Left colon (tissue), 2 donors: Measurements from ENCODE around the gene CFAP206. TPM values are rescaled to one million over a fixed set of nuclear protein-coding genes. Genes with fewer than 3 reads are reported as not detected.

Source experiments
- ATAC-seq: fragments of 200-7000 bp; cut with Tn5 transposase; one replicate; pipeline ENCODE4 v1.9.1; 2020; ENCODE audit warnings: mild to moderate bottlenecking, moderate library complexity
- DNase-seq, 2 donors: peaks; one replicate each; pipeline ENCODE4 v3.0.0-alpha.2; 2020
- intact Hi-C, 2 donors: fragments of 100-400 bp; cut with DNase I in 1 of 2; cut with micrococcal nuclease in 1 of 2; formaldehyde crosslinking; loops; one replicate each; pipeline versions ENCODE4 v1.11.2 to v1.14.0; 2022; cut with DNase I, micrococcal nuclease
- long read RNA-seq: library from polyadenylated mRNA; unstranded; transcript quantifications from one replicate; pipeline ENCODE4 v2.0.0, GENCODE V29; 2021
- total RNA-seq, 2 donors: library from RNA; stranded (reverse); fragmentation: NEBNext Ultra II Directional; extraction: Animal tissue kit (Norgen Biotek cat#: 25700); gene quantifications; one replicate each; pipeline ENCODE4 v1.2.1, GENCODE V29; 2021
- donor health status: DM: no; HTN: no; CAD: no.
- donor health status: DM: yes; HTN: yes; CAD: no.

Gene CFAP206
- under 1 TPM in 1 of 2 donors, not detected in 1; 0.12 TPM for total RNA-seq
- long read RNA-seq, result 0 reads

GRCh38 chr6:87407901-87408720, at the start of gene CFAP206:
Gene CFAP206, plus strand, starts transcription at chr6:87407972. Its CDS starts 1,868 bp downstream, at chr6:87409840.
- intact Hi-C loops, result no loop called here
- DNase-seq (peak; percentile 84 to 86), ATAC-seq (peak; percentile 93)

DNA sequence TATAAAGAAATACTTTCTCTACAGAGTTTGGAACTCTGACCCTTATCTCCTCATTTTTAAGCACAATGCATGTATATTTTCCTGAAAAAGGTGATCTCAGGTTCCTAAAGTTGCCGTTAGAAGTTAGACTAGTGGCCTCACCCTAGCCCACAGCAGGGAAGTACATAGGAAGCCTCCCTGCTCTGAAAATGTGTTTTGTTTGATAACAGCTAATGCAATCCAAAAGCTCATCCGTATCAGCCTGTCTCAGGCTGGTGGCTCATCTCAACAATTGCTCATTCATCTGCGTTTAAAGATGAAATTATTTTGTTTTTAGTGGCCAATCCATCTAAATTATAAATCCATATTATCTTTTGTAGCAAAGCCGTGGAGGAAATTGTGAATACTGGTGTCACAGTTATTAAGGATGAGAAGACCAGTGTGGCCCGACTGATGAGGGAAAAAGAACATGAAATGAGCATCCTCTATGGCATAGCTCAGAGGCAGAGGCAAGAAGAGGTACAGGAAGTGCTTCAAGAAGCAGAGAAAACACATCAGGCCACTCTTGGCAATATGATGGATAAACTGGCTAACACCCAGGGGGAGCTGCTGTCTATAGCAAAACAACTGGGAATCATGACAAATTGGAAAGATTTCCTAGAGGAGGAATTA, 43.0 kb upstream of the CFAP206 start:
- DNase-seq (no peak), ATAC-seq (no peak)
- intact Hi-C loops, result no loop called here

- intact Hi-C loops, result no loop called here
These were observed 41.5 kb upstream of the CFAP206 start for GRCh38 chr6:87366072-87366827.

GRCh38 chr6:87366899-87367298, 40.9 kb upstream of the CFAP206 start:
- intact Hi-C loops, result no loop called here
- ATAC-seq, result no peak

More at GRCh38 chr6:87366072-87366827, 41.5 kb upstream of the CFAP206 start:
- DNase-seq (no peak), ATAC-seq (no peak)

DNA sequence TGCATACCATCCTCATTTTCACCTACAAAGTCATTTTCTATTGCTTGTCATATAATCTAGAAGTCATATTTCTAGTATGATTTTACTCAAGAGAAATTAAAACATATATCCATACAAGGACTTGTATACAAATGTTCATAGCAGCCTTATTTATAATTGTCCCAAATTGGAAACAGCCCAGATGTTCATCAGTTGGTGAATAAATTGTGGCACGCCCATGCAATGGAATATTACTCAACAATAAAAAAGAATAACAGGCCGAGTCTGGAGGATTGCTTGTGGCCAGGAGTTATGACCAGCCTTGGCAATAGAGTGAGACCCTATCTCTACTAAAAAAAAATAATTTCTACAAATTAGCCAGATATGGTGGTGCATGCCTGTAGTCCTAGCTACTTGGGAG, 34.4 kb upstream of the CFAP206 start:
- ATAC-seq, result no peak
- no peak for DNase-seq
- intact Hi-C loops, result no loop called here

More at GRCh38 chr6:87366899-87367298, 40.9 kb upstream of the CFAP206 start:
- DNase-seq, result no peak

GRCh38 chr6:87375315-87375714, 32.5 kb upstream of the CFAP206 start:
- DNase-seq (no peak), ATAC-seq (no peak)
- intact Hi-C loops, result no loop called here

- ATAC-seq, result no peak
- DNase-seq, result no peak
These were observed 31.1 kb upstream of the CFAP206 start for GRCh38 chr6:87376643-87377042.

GRCh38 chr6:87378947-87379346, 28.8 kb upstream of the CFAP206 start:
- ATAC-seq (no peak), DNase-seq (no peak)
- intact Hi-C loops, result no loop called here

More at GRCh38 chr6:87376643-87377042, 31.1 kb upstream of the CFAP206 start:
- intact Hi-C loops, result no loop called here

DNA sequence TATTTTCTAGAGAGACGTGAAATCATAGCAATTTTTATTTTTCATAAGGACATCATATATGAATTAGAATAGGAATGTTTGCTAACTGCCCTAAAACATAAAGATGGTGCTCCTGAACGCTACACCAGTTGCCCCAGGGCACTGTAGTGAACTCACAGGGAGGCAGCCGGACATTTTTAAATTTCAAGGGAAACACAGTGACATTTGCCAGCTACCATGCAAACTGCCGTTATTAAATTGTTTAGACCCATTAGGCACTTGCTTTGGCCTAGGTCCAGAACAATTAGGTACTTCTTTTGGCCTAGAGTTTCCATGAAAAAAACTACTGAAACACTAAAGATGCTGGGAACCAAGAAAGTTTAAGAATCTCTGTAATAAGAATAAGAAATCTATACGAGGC, 24.9 kb upstream of the CFAP206 start:
- no peak for DNase-seq
- intact Hi-C loops, result no loop called here
- ATAC-seq, result no peak

GRCh38 chr6:87384038-87384437, 23.7 kb upstream of the CFAP206 start:
- no peak for ATAC-seq

DNA sequence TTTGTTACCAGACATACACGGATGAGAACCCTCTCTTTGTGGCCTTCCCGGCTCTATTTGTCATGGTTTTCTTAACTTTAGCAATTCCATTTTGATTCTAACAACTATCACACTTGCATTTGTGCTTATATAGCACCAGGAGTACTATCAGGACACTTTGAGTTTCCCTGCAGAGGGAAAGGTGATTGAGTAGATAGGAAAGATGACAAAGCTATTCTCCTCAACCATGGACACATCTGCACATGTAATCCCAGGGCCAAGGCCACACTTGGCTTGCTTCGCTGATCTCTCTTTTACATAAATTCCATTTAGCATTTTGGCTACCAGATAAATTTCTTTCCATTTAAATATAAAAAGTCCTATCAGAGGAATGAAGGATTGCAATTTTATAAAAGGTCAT, 23.3 kb upstream of the CFAP206 start:
- ATAC-seq (no peak), DNase-seq (no peak)
- intact Hi-C loops, result no loop called here

More at GRCh38 chr6:87384038-87384437, 23.7 kb upstream of the CFAP206 start:
- intact Hi-C loops, result no loop called here
- DNase-seq, result no peak

GRCh38 chr6:87391334-87391733, 16.4 kb upstream of the CFAP206 start:
- ATAC-seq, result peak; percentile 71
- DNase-seq, result peak in 1 of 2 donors; percentile 8
- intact Hi-C loops, result no loop called here

DNA sequence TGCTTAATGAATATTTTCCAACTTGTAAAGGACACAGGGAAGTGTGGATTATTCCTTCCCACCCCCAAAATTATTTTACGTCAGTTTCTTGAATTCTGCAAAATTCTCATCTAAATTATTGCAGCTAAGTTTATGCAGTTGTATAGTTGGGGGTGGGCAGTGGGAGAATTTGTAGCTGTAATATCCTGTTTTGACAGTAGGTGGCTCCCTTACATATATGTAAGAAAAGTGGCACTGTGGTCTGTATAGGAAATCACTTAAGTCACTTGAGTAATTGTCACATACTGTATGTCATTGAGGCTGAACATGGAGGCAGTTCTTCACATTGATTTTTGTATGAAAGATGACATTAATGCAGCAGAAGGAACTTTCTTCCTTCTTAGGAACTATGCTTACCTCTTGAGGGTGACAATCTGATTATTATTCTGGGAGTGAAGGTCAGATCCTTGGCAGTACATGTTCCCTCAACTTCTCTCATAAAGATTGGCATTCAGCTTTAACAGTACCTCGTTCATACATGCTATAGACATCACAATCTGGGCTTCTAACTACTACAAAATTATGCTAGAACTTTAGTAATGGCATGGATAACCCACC, 14.6 kb upstream of the CFAP206 start:
- DNase-seq, result peak in 1 of 2 donors; percentile 9
- ATAC-seq, result peak; percentile 93
- intact Hi-C loops, result no loop called here

DNA sequence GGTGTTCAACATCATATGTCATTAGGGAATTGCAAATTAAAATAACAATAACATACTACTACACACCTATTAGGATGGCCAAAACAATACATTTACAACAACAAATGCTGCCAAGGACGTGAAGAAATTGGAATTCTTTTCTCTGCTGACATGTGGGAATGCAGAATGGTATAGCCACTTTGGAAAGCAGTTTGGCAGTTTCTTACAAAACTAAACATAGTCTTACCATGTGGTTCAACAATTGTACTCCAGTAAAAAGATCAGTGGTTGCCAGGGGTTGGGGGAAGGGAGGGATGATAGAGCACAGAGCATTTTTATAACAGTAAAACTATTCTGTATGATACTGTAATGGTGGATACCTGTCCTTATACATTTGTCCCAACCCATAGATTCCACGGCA, 12.3 kb upstream of the CFAP206 start:
- ATAC-seq (no peak), DNase-seq (no peak)
- intact Hi-C loops, result no loop called here

GRCh38 chr6:87396595-87397392, 11.0 kb upstream of the CFAP206 start:
- intact Hi-C loops, result no loop called here
- ATAC-seq (no peak), DNase-seq (no peak)

DNA sequence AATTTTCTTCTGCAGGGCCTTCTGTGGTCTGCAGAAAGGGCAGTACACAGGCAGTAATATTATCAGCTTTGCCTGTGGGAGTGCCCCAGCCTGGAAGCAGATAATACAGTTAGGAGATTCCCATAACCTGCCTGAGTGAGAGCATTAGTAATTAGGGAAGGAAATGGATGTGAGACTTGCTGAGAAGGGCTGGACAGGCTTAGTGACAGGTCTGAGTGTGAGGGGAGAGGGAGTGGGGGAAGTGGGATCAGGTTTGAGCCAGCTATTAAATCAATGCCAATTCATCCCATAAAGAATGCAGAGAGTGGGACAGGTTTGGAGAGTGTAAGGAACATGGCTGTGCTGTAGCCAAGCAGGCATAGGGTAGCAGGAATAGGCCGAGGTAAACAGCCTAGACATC, 10.1 kb upstream of the CFAP206 start:
- DNase-seq (no peak), ATAC-seq (no peak)
- intact Hi-C loops, result no loop called here

DNA sequence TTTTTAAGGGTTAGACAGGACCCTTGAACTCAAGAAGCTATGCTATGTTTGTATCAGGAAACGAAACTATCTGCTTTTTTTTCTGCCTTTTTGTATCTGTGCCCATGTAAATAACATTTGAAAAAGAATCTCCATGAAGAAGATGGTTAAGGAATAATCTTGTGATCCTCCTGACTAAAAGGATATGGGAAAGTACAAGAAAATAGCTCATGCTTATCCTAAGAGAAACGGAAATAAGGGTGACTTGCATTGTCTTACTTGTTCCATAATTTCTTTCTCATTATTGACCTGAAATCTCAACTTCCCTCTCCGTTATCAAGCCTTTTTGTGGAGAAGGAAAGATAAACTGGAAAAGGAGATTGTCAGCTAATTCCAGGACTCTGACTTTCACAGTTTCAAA, 5.9 kb upstream of the CFAP206 start:
- intact Hi-C loops, result no loop called here
- no peak for DNase-seq
- ATAC-seq, result no peak

- DNase-seq, result peak in 1 of 2 donors; percentile 32
- intact Hi-C loops, result no loop called here
- ATAC-seq, result peak; percentile 22
These were observed 241 bp upstream of the CFAP206 start for GRCh38 chr6:87407561-87407900.
